Inflammatory macrophage treated with lipopolysaccharide for 1 hour (primary cell): ENCODE results near the gene KRTAP5-8.
A peak's percentile ranks its signal among the peaks of the same experiment; 100 is the strongest.
"Not testable (repeated sequence)": the region's sequence is repeated elsewhere in the genome, so short reads cannot be mapped to it uniquely, and the experiment has no call there.

Experiments used
- DNase-seq, 2 donors: peaks; one replicate each; pipeline ENCODE4 v3.0.0-alpha.2; 2020 to 2022

Gene KRTAP5-8, protein sequence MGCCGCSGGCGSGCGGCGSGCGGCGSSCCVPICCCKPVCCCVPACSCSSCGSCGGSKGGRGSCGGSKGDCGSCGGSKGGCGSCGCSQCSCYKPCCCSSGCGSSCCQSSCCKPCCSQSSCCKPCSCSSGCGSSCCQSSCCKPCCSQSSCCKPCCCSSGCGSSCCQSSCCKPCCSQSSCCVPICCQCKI

DNA sequence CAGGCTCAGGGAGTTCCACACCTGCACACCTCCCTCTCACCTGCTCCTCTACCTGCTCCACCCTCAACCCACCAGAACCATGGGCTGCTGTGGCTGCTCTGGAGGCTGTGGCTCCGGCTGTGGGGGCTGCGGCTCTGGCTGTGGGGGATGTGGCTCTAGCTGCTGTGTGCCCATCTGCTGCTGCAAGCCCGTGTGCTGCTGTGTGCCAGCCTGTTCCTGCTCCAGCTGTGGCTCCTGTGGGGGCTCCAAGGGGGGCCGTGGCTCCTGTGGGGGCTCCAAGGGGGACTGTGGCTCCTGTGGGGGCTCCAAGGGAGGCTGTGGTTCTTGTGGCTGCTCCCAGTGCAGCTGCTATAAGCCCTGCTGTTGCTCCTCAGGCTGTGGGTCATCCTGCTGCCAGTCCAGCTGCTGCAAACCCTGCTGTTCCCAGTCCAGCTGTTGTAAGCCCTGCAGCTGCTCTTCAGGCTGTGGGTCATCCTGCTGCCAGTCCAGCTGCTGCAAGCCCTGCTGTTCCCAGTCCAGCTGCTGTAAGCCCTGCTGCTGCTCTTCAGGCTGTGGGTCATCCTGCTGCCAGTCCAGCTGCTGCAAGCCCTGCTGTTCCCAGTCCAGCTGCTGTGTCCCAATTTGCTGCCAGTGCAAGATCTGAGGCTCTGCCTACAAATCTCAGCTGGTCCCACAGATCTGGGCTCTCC is at the start of gene KRTAP5-8:
Gene KRTAP5-8, plus strand, starts transcription at position 49 of the 689 bp plus-strand sequence. Its CDS starts 31 bp downstream, at position 80.
- not testable (repeated sequence) for DNase-seq

DNA sequence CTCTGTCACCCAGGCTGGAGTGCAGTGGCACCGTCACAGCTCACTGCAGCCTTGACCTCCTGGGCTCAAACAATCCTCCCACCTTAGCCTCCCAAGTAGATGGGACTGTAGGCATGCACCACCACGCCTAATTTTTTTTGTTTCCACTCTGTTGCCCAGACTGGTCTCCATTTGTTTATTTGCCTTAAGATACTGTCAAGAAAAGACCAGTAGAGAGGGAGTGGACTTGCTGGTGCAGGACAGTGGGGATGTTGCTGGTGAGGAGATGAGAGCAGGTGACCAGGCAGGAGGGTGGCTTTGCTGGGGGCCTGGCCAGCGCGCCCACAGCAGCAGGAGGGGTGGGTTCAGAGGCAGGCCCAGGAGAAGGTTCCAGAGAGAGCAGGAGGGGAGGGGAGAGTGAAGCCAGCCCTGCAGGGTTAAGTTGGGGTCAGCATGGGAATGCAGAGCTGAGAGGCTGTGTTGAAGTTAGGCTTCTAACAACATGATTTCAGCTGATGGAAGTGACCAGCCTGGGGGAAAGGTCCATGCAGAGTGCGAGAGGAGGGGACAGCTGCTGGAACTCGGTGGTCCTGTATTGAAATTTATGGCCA is 49.0 kb upstream of the KRTAP5-8 start:
- DNase-seq: no peak

DNA sequence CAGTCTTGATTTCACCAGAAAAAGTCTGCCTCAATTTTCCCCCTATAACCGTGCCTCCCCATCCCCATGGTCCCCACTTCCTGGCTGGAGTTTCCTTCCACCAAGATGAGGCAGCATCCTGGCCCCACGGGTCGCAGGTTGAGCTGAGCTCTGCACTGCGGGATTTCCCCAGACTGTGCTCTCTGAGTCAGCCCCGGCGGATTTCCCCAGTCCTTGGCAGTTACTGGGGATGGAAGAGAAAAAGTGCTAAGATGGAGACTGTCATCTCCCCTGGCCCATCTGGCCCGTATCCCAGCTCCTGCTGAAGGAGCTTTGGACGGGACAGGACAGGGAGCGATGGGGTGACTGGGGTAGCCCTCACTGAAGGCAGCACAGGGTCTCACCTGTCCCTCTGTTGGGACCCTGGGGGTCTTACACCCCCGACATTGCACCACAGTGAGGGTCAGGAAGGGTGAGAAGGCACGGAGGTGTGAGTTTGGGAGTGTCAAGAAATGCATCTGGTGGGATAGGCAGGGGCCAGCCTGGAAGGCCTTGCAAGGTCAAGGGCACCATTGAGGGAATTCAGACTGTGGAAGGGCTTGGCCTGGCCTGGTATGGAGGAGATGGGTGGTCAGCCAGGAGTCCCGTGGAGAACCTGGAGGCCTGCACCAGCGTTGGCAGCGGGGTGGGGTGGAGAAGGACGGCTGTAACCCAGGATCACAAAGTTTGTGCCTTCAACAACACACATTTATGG is 48.3 kb upstream of the KRTAP5-8 start:
- DNase-seq: peak; percentile 61 to 69

DNA sequence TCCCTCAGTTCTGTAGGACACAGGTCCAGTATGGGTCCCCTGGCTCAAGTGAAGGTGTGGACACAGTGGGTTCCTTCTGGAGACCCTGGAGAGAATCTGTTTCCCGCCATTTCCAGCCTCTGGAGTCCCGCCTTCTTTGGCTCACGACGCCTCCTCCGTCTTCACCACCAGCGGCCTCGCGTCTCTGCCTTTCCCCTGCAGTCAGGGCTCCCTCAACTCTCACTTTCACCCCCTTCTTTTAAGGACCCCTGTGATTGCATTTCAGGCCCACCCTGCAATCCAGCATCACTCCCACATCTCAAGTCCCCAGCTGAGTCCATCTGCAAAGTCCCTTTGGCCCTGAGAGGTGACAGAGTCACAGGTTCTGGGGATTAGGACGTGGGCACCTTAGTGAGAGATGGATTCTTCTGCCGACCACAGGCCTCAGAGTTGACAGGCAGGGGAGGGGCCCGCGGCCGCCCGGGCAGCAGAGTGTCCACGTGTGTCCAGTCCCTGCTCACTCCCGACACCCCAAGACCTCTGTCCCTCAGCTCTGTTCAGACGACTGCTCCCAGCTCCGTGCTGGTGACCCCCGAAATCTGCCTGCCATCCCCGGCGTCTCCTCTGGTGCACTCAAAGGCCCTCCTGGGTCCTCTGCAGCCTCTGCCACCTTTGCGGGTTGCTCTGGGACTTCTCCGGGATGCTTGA is 47.6 kb upstream of the KRTAP5-8 start:
- DNase-seq: no peak

DNA sequence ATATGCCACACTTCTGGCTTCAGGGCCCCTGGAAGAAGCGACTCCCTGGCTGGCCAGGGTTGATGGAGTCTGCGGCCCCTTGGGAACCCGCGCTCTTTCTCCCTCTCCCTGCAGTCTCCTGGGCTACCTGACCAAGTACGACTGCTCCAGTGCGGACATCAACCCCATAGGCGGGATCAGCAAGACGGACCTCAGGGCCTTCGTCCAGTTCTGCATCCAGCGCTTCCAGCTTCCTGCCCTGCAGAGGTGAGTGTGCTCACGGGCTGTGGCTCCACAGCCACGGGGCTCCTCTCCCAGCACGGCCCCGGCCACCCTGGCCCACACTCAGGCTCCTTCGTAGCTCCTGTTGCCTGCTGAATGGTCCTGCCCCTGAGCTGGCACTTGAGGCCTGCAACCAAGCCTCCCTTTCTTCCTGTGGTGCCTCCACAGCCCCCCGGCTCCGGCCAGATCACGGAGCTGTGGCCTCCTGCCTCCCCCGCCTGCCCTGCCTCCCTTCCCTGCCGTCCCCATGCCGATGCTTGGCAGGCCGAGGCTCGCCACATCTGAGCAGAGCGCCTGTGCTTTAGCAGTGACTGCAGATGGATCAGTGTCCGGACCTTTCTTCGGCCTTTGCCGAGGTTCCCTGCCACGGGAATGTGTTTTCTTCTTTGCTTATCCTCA is 47.0 kb upstream of the KRTAP5-8 start:
- DNase-seq: no peak

DNA sequence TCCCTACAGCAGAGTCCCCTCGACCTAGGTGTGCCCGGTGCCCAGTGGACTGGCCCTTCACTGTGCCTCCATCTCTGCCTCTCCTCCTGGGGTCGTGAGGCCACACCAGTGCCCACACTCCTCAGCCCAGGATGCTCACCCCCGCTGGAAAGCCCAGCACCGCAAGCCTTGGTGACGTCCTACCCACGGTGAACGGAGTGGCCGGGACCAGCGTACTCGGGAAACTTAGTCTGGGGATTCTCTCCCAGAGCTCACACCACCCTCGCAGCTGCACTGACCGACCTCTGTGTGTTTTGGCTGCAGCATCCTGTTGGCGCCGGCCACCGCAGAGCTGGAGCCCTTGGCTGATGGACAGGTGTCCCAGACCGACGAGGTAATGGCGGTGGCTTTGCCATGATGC is 46.3 kb upstream of the KRTAP5-8 start:
- no peak for DNase-seq

DNA sequence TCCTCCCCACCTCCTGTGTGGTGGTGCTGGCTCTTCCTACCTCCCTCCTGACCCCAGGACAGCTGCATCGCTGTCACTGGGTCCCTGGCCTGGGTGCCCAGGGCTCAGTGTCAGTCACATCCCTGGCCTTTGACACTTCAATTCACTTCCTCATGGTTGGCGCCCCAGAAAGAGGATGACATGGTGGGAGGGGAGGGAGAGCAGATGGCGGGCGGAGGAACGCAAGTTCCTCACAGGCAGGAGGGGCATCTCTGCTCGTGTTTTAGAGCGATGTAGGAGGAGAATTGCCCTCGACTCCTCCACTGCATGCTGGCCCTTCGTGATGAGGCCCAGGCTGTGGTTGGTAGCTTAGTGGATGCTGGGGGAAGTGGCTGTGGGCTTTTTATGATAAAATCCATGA is 45.9 kb upstream of the KRTAP5-8 start:
- peak; percentile 1 to 44 for DNase-seq

DNA sequence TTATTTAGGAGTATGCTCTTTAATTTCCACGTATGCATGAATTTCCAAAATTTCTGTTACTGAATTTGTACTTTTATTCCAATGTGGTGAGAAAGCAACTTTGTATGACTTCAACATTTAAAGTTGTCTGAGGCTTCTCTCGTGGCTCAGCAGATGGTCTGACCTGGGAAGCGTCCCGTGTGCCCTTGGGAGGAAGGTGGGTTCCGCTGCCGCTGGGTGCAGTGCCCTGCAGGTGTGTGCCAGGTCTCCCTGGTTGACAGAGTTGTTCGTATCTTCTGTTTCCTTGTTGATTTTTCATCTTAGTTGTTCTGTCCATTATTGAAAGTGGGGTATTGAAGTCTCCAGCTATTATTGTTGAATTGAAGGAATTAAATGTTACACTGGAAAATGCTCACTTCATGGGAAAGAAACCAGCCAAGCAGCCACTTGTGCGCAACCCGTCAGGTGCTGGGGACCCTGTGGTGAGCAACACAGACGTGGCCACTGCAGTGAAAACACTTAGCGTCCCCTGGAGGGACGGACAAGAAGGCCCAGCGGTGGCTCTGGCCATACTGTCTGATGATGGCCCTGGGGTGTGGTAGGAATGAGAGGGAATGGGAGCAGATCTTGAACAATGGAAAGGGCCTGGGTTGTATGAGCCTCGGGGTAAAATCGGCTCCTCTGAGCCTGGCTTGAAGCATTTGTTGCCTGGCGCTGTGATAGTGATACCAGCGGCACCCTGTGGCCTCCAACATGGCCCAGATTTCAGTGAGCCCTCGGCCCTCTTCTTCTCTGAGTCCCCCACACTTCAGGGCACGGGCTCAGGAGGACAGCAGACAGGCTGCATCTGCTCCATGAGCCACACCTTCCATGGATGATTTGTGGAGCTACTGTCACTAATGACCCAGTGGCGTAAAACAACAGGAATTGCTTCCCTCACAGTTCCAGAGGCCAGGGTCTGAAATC is 42.3 kb upstream of the KRTAP5-8 start:
- no peak for DNase-seq

DNA sequence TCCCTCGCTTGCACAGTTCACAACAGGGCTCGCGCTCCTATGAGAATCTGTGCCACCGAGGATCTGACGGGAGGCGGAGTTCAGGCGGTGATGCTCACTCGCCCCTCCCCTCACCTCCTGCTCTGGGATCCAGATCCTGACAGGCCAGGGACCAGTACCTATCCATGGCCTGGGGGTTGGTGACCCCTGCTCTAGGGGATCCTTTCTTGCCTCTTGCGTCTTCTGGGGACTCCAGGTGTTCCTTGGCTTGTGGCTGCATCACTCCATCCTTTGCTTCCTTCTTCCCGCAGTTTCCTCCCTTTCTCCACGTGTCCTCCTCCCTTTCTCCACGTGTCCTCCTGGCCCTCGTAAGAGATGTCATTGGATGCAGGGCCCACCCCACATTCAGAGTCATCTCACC is 41.4 kb upstream of the KRTAP5-8 start:
- DNase-seq: no peak

DNA sequence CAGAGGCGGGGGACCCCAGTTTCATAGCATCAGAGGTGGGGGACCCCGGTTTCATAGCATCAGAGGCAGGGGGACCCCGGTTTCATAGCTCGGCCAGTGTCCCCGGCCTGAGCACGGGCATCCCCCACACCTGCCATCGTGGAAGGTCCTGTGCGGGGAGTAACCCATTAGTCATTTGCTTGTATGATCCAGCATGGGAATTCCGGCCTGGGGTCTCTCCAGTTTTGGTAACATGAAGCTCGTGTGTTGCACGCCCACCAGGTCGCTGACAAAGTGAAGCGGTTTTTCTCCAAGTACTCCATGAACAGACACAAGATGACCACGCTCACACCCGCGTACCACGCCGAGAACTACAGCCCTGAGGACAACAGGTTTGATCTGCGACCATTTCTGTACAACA is 39.7 kb upstream of the KRTAP5-8 start:
- no peak for DNase-seq

DNA sequence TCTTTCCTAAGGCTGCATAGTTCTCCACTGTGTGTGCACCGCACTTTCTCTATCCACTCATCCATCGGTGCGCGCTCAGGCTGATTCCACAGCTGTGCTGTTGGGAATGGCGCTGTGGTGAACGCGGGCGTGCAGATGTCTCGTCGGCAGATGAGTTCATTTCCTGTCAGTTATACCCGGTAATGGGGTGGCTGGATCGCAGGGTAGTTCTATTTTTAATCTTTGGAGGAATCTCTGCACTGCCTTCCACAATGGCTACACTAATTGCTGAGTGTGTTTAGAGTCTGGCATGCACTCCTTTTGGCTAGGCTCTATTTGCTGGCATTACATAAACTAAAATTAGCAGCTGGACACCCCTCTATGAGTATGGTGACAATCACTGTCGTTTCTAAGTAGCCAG is 38.7 kb upstream of the KRTAP5-8 start:
- no peak for DNase-seq

DNA sequence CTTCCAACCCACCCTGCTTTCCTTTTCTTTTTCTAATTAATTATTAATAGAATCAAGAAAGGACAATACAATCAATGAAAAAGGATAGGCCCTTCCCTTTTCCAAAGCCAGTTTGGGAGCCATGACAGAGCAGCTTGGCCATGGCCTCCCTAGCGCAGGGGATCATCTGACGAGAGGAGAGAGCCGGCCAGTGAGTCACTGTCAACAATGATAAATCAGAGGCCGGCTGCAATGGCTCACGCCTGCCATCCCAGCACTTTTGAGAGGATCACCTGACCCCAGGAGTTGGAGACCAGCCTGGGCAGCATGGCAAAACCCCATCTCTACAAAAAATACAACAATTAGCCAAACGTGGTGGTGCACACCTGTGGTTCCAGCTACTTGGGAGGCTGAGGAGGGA is 38.3 kb upstream of the KRTAP5-8 start:
- no peak for DNase-seq

DNA sequence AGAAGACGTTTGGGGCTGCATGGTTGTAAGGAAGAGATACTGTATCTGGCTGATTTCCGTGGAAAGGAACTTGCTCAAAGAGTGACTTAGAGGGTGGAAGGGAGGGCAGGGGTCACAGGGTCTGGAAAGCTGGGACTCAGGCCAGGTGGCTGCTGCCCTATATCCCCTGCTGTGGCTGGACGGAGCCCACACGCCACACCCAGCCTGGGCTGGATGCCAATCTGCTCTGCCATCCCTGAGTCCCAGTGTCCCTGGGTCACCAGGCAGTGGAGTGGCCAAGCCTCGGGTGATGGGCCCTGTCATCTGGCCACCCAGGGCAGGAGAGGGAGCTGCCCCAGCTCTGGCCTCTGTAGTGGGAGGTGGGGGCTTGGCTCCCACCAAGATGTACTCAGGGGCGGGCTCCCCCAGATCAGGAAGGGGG is 37.2 kb upstream of the KRTAP5-8 start:
- no peak for DNase-seq

DNA sequence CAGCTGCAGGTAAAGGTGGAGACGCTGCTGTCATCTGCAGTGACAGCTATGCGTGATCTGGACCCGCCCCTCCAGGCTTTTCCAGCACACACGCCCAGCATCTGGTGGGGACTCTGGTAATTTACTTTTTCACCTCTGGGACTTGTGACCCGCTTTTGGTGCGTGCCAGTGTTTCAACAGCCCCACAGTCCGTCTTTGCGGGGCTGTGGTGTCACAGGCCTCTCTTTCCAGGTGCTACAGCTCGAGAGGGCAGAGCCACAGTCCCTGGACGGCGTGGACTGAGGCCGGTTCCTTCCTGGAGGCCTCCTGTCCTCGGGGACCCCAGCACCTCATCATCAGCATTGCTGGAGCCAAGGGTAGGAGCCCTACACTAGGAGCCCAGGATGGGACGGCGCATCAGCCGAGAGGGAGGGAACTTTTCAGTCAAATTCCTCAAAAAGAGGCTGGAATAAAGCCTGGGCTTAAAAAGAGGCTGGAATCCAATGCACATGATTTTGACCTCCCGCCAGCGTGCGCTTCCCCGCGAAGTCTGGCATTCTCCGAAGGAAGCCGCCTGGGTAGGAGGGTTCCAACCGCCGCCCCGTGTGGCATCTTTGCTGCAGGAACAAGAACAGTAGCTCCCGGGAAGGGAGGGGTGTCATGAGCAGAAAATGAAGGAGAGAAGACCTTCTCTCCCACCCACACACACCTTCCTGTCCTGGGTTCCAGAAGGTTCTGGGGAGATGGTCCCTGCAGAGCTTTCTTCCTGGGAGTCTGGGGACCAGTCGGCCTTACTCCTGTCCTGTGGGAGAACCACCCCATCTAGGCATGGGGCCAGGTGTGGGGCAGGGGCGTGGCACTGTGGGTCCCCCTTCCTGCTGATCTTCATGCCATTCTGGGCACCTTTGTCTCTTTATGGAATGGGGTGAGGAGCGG is 36.5 kb upstream of the KRTAP5-8 start:
- DNase-seq: no peak

DNA sequence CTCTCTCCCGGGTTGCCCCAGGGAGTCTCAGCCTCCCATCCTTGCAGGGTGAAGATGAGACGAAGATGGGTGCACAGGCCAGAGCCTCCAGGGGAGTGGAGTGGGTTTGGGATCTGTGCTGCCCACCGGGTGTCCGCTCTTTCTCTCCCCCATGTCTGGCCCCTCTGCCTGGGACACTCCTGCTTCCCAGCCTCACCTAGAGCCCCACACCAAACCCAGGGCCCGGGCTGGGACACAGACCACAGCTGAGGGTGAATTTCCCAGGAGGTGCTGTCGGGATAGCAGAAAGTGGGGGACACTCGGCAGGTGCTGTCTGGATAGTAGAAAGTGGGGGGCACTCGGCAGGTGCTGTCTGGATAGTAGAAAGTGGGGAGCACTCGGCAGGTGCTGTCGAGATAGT is 35.8 kb upstream of the KRTAP5-8 start:
- no peak for DNase-seq

DNA sequence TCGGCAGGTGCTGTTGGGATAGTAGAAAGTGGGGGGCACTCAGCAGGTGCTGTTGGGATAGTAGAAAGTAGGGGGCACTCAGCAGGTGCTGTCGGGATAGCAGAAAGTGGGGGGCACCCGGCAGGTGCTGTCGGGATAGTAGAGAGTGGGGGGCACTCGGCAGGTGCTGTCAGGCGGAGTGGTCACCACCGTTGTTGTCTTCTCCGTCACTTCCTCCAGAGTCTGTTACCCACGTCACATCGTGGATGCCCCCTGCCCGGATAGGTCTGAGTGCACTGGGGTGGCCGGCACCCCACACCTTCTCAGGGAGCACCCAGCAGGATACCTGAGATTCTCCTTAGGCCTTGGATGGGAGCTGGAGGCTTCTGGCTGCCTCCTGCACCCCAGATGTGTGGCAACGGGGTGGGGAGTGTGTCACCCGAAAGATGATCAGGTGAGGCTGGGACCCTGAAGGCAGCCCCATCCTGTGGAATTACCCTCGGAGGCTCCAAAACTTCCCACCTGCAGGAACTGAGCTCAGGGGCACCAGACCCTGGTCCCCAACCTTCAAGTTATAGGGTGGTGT is 34.9 kb upstream of the KRTAP5-8 start:
- no peak for DNase-seq

DNA sequence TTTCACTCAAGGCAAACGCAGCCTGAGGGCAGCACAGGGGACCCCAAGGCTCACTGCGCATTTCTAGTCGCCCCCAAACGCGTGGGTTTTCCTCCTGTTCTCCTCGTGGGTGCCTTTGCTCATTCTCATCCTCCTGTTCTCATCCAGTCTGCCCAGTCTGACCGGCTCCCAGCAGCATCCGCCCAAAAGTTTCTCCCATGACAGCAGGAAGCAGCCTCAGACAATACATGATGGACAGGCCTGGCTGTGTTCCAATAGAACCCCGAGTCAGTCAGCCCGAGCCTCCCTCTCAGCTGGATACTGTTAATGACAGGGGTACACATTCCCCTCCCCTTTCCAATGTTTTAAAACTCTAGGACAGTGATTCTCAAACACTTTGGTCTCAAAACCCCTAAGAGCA is 33.3 kb upstream of the KRTAP5-8 start:
- no peak for DNase-seq

DNA sequence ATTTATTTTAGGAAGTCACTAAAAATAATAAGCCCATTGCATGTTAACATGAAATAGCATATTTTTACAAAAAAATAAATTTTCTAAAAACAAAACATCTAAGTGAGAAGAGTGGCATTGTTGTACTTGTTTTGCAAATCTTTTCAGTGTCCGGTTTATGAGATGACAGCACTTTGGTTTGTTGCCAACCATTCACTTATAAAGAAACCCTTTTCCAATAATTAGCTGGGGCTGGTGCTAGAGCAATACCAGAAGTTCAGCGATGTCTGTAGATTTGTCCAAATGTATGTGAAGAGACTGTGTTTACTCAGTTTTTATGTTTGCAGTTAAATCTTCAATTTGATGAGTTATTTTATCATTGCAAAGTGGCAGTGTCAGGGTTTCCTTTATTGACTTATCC is 32.8 kb upstream of the KRTAP5-8 start:
- no peak for DNase-seq

DNA sequence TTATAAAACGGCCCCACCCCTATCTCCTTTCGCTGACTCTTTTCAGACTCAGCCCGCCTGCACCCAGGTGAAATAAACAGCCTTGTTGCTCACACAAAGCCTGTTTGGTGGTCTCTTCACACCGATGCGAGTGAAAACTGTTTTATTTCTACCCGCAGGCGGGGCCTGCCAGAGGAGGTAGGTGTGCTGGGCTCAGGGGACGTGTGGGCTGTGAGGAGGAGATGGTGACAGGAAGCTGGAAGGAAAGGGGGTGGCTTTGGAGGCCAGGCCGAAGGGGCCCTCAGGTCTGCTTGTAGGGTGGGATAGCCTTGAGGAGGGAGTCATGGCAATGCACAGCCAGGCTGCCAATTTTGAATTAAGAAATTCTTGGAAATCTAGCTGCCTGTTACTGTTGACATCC is 32.0 kb upstream of the KRTAP5-8 start:
- no peak for DNase-seq

DNA sequence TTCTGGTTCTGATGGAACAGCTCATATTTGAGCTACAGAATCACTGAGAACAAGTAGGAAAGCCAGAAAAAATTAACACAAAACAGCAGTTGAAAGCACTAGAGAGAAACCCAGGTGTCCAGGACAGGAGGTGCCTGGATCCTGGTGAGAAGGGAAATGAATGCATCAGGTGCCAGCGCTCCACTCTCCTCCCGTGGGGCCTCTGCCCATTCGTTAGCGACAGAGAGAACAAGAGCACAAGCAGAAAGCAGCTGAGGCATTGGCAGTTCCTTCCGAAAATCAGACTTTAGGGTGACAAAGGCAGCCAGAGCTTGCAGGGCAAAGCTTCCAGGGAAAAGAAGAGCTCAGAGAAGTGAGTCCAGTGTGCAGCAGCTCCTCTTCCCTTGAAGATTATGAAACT is 30.7 kb upstream of the KRTAP5-8 start:
- no peak for DNase-seq
